K562 (cell line): ENCODE results near the gene EPN2. TPM values are rescaled to one million over a fixed set of nuclear protein-coding genes. Genes with fewer than 3 reads are reported as not detected.

Experiments
- ATAC-seq: fragments of 200-7000 bp; cut with Tn5 transposase; 3 replicates; pipeline ENCODE4 v1.9.1; 2020; ENCODE audit warnings: moderate library complexity
- BruUV-seq: library from RNA; stranded (reverse); fragments of 400-500 nt; replicated peaks from 2 replicates; lab custom pipeline; 2021; lab: Mats Ljungman, UMichigan
- CTCF ChIA-PET: fragments of 300-600 bp; formaldehyde crosslinking; extraction: SDS; loops from one replicate; lab custom pipeline; 2021; ENCODE audit warnings: low intra/inter-chr PET ratio; lab: Yijun Ruan, JAX
- POLR2A ChIA-PET: fragments of 300-600, 350-650 bp; sonication (Branson Sonifier 250); formaldehyde crosslinking; extraction: SDS; loops from one replicate; lab custom pipeline; 2021; ENCODE audit warnings: antibody characterized with exemption, inconsistent platforms; lab: Yijun Ruan, JAX
- DNase-seq, 4 experiments: peaks; one replicate each; pipeline versions ENCODE4 v3.0.0 to v3.0.0-alpha.2; 2011 to 2018; ENCODE audit warnings: low spot score in 3 of 4, mixed read lengths in 3 of 4; ENCODE audit errors: extremely low read depth in 1 of 4
- FAIRE-seq: peaks from 2 replicates; lab custom pipeline; 2011; peaks lifted over from hg19 to GRCh38; lab: Jason Lieb, UNC
- H2AFZ ChIP-seq: 2 replicates; pipeline ENCODE4 v1.6.0; 2011; ENCODE audit warnings: low read depth, low read length, control low read depth, inconsistent platforms
- H3K27ac ChIP-seq: fragments of 200-600 bp; 3 replicates; pipeline ENCODE4 v1.8.0; 2011; ENCODE audit warnings: low read depth, mild to moderate bottlenecking, control low read depth, inconsistent platforms, low read length, moderate library complexity, mixed read lengths; ENCODE audit errors: extremely low read depth
- H3K27me3 ChIP-seq, 2 experiments: fragments of 300-600 bp in 1 of 2; 2 replicates in 1 of 2; 3 replicates in 1 of 2; pipeline versions ENCODE4 v1.6.0 to v1.8.0; 2011; ENCODE audit warnings: inconsistent platforms in 2 of 2, low read length in 2 of 2, mild to moderate bottlenecking in 1 of 2, mixed read lengths in 1 of 2, moderate library complexity in 1 of 2; ENCODE audit not compliant: control insufficient read depth in 2 of 2, insufficient read depth in 2 of 2
- H3K36me3 ChIP-seq: fragments of 300-600 bp; 3 replicates; pipeline ENCODE4 v1.8.0; 2011; ENCODE audit warnings: mild to moderate bottlenecking, low read length, inconsistent platforms; ENCODE audit not compliant: control insufficient read depth, insufficient read depth
- H3K4me1 ChIP-seq, 2 experiments: fragments of 200-600 bp in 1 of 2; replicated peaks in 1 of 2; 2 replicates in 1 of 2; 3 replicates in 1 of 2; pipeline versions ENCODE4 v1.5.1 to v1.8.0; 2011; ENCODE audit warnings: inconsistent platforms in 2 of 2, low read length in 2 of 2, mild to moderate bottlenecking in 1 of 2, mixed read lengths in 1 of 2, moderate library complexity in 1 of 2; ENCODE audit not compliant: control insufficient read depth in 2 of 2, insufficient read depth in 2 of 2
- H3K4me2 ChIP-seq: 2 replicates; pipeline ENCODE4 v1.6.1; 2011; ENCODE audit warnings: low read length, control low read depth, inconsistent platforms, mixed read lengths; ENCODE audit not compliant: insufficient read depth
- H3K4me3 ChIP-seq: fragments of 200-600 bp; sonication (generic), shearing (Covaris generic); 2 replicates; pipeline ENCODE4 v1.5.1; 2016; ENCODE audit warnings: control low read depth, inconsistent platforms
- H3K79me2 ChIP-seq: fragments of 200-600 bp; 3 replicates; pipeline ENCODE4 v1.8.0; 2011; ENCODE audit warnings: low read length, inconsistent platforms; ENCODE audit not compliant: control insufficient read depth, insufficient read depth
- H3K9ac ChIP-seq, 2 experiments: 2 replicates each; pipeline versions ENCODE4 v1.6.0 to v1.6.1; 2011; ENCODE audit warnings: low read depth in 2 of 2, low read length in 2 of 2, control low read depth in 1 of 2, inconsistent platforms in 1 of 2, mild to moderate bottlenecking in 1 of 2, mixed read lengths in 1 of 2; ENCODE audit not compliant: insufficient read depth in 1 of 2
- H3K9me1 ChIP-seq: one replicate; pipeline ENCODE4 v1.6.0; 2011; ENCODE audit warnings: inconsistent platforms, mild to moderate bottlenecking, low read length, moderate library complexity; ENCODE audit not compliant: control insufficient read depth, insufficient read depth
- H3K9me3 ChIP-seq: replicated peaks from 2 replicates; pipeline ENCODE4 v1.5.1; 2011; ENCODE audit warnings: low read depth, low read length, inconsistent platforms; ENCODE audit not compliant: control insufficient read depth, insufficient read depth
- H4K20me1 ChIP-seq: replicated peaks from 2 replicates; pipeline ENCODE4 v1.6.1; 2011; ENCODE audit warnings: low read length, inconsistent platforms, mixed read lengths; ENCODE audit not compliant: control insufficient read depth, insufficient read depth
- CREB1 ChIP-seq, 2 experiments: sonication (generic) in 1 of 2; formaldehyde crosslinking in 1 of 2; IDR thresholded peaks; 2 replicates each; pipeline versions ENCODE4 v1.6.1 to v1.8.0; 2012 to 2022; ENCODE audit warnings: inconsistent platforms in 1 of 2, mild to moderate bottlenecking in 1 of 2, missing genetic modification reagents in 1 of 2, moderate library complexity in 1 of 2
- TCF7 ChIP-seq: sonication (generic); IDR thresholded peaks from 2 replicates; pipeline ENCODE4 v1.6.1; 2016; ENCODE audit warnings: antibody characterized with exemption, borderline replicate concordance
- WGBS: fragments of 100-300 bp; shearing (Covaris generic); methylation state at CpG from one replicate; pipeline ENCODE4 v1.1.6; 2016; ENCODE audit warnings: low coverage, mixed read lengths; ENCODE audit not compliant: insufficient coverage; ENCODE audit errors: missing lambda C conversion rate; 5-methylcytosine and 5-hydroxymethylcytosine counted together
- in situ Hi-C: fragments of 300-500 bp; cut with MboI; formaldehyde crosslinking; loops from 4 replicates; pipeline ENCODE4 v1.15.0; 2018; ENCODE audit warnings: inconsistent platforms, mixed read lengths
- intact Hi-C: fragments of 100-400 bp; cut with micrococcal nuclease; formaldehyde crosslinking; loops from 2 replicates; pipeline ENCODE4 v1.14.2; 2022
- polyA plus RNA-seq, 8 experiments: library from polyadenylated mRNA; depleted of rRNA in 4 of 8; stranded (reverse) in 5 of 8; unstranded in 3 of 8; fragments of >200 nt; fragmentation: Nextera tagmentation in 2 of 8; fragmentation: Illumina TruSeq in 1 of 8; extraction: Ambion mirVana in 2 of 8; extraction: Trizol in 1 of 8; gene quantifications; 2 replicates each; pipeline versions ENCODE4 v1.2.1 to v1.2.3, GENCODE V29; 2011 to 2014; ENCODE audit warnings: inconsistent platforms in 1 of 8, missing spikeins in 1 of 8
- total RNA-seq, 7 experiments: library from RNA; depleted of rRNA in 6 of 7; stranded (reverse); fragments of >200 nt in 6 of 7; fragmentation: Illumina TruSeq in 2 of 7; extraction: Trizol in 2 of 7; gene quantifications; 2 replicates each; pipeline versions ENCODE4 v1.2.1 to v1.2.3, GENCODE V29; 2011 to 2021; ENCODE audit warnings: low replicate concordance in 1 of 7

Gene EPN2
- total and polyA plus RNA-seq, 9 of the 15 experiments (the other 6 are each of a cell fraction or from before 2014, with no cell fraction given): 1.0 to 12.9 (median 8.9) TPM

- FAIRE-seq (no peak), ATAC-seq (peak; percentile 29), DNase-seq (no peak)
- Histone ChIP-seq H3K4me2 (peak overlapping the region; percentile 29; the same call in 1 of the 2 replicates), H2AFZ (peak overlapping the region; percentile 32; the same call in 1 of the 2 replicates), H3K27me3 (no peaks in the 10 kb centered on the region), H4K20me1 (no peaks in the 10 kb centered on the region), H3K9me3 (no peaks in the 10 kb centered on the region), H3K4me3 (no peak overlapping the region), H3K27ac (peak overlapping the region; percentile 79; the same call in 2 of the 3 replicates), H3K9me1 (no peaks in the 10 kb centered on the region), H3K36me3 (no peaks in the 10 kb centered on the region), H3K79me2 (no peaks in the 10 kb centered on the region), H3K9ac (peak overlapping the region in 1 of 2 experiments; percentile 72; a peak in 3 of 4 replicates), H3K4me1 (peaks cover 22 to 43% of the 10 kb centered on the region in 2 experiments)
- intact Hi-C loops: no loop called here
- WGBS: 75% methylated on average over 13 of the region's 13 CpGs
- POLR2A ChIA-PET: interaction anchor here (0.6 to 1.2 kb wide), 3 partner anchors 17 to 33 kb away, joined by 3 read pairs; no protein-coding TSS in a partner anchor
- no TSS peak for BruUV-seq
- CTCF ChIA-PET: no interaction called here
- in situ Hi-C loops: no loop called here
- no peak for TF ChIP-seq TCF7
These were observed 110.3 kb downstream of the EPN2 start for GRCh38 chr17:19347323-19348080.

- no peaks in the 10 kb centered on the region for H3K36me3 ChIP-seq
- no peak overlapping the region for H3K4me2 ChIP-seq
- peak overlapping the region in 1 of 2 experiments; percentile 72; a peak in 1 of 4 replicates for H3K9ac ChIP-seq
- H3K27ac ChIP-seq: no peak overlapping the region; the same call in 2 of the 3 replicates
- no peaks in the 10 kb centered on the region for H3K9me1 ChIP-seq
- ChIA-PET POLR2A (no interaction called here), CTCF (no interaction called here)
- H4K20me1 ChIP-seq: no peaks in the 10 kb centered on the region
- H3K79me2 ChIP-seq: no peaks in the 10 kb centered on the region
- intact Hi-C loops: no loop called here
- no peaks in the 10 kb centered on the region for H3K9me3 ChIP-seq
- BruUV-seq: no TSS peak
- DNase-seq (no peak), FAIRE-seq (no peak), ATAC-seq (no peak)
- in situ Hi-C loops: no loop called here
- H3K4me3 ChIP-seq: no peak overlapping the region
- WGBS: 83% methylated on average over 9 of the region's 9 CpGs
- H3K27me3 ChIP-seq: no peaks in the 10 kb centered on the region
- peaks cover 22 to 42% of the 10 kb centered on the region in 2 experiments for H3K4me1 ChIP-seq
- TF ChIP-seq CREB1 (IDR thresholded peaks at IDR 0.05) (no peak), CREB1 (CRISPR knock-in tag; IDR thresholded peaks at IDR 0.05) (no peak)
- no peak overlapping the region for H2AFZ ChIP-seq
These were observed 111.0 kb downstream of the EPN2 start for GRCh38 chr17:19348081-19348650.
